Stimulated activated CD4-positive, alpha-beta T cell treated with anti-CD3 and anti-CD28 coated beads, Interleukin-1b, Interleukin-23, amount 100 ng/mL, for 48 hours (primary cell): ENCODE results near the gene HECTD2.
"Not testable (repeated sequence)": the region's sequence is repeated elsewhere in the genome, so short reads cannot be mapped to it uniquely, and the experiment has no call there.

ENCODE experiments used
- DNase-seq: peaks from one replicate; pipeline ENCODE4 v3.0.0-alpha.2; 2020

The HECTD2 gene, protein sequence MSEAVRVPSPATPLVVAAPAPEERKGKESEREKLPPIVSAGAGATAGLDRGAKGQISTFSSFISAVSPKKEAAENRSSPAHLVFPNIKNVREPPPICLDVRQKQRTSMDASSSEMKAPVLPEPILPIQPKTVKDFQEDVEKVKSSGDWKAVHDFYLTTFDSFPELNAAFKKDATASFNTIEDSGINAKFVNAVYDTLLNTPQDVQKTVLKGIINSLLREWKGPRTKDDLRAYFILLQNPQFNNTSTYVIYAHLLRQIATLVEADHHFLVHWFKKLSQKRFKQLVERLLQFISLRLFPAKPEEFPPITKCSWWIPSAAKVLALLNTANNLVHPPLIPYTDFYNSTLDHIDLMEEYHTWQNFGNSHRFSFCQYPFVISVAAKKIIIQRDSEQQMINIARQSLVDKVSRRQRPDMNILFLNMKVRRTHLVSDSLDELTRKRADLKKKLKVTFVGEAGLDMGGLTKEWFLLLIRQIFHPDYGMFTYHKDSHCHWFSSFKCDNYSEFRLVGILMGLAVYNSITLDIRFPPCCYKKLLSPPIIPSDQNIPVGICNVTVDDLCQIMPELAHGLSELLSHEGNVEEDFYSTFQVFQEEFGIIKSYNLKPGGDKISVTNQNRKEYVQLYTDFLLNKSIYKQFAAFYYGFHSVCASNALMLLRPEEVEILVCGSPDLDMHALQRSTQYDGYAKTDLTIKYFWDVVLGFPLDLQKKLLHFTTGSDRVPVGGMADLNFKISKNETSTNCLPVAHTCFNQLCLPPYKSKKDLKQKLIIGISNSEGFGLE

GRCh38 chr10:91409869-91410637, at the start of gene HECTD2:
TSS of gene HECTD2 (plus strand) at chr10:91410344. CDS start at chr10:91410439, 95 bp downstream.
- peak; percentile 75 for DNase-seq

DNA sequence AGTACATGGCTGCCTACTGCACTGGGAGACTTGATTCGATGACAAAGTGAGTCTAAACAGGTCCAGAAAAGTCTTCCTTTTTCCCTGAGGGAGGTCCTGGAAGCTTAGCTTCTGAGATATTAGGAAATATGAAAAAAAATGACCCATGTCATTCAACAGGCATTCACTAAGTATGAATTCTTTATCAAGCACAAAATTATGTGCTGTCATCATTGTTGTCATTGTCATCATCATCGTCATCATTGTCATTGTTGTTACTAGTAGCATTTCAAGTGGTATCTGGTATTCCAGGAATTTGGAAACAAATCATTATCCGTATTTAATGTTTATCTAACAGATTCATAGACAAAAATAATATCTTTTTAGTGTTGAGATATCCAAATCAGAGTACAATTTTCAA, 49.7 kb upstream of the HECTD2 start:
- no peak for DNase-seq

GRCh38 chr10:91365519-91365918, 44.6 kb upstream of the HECTD2 start:
- not testable (repeated sequence) for DNase-seq

- DNase-seq: no peak
Measured at GRCh38 chr10:91366704-91367103, 43.4 kb upstream of the HECTD2 start.

DNA sequence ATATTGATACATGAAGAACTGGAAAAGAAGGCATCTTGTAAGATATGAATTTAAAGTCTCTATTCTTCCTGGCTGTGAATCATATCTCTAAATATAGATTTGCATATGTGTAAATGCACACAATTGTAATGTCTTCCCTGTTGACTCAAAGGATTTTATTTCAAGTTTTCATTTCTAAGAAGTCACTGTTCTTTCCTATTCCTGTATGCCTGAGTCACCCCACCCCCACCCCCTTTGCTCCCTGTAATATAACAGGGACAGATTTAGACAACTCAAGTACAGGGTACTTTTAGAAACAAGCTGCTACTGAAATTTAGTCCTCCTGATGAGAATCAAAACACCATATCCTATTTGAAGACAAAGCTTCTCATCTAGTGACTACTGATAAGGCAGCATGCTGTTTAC, 43.0 kb upstream of the HECTD2 start:
- DNase-seq: no peak

DNA sequence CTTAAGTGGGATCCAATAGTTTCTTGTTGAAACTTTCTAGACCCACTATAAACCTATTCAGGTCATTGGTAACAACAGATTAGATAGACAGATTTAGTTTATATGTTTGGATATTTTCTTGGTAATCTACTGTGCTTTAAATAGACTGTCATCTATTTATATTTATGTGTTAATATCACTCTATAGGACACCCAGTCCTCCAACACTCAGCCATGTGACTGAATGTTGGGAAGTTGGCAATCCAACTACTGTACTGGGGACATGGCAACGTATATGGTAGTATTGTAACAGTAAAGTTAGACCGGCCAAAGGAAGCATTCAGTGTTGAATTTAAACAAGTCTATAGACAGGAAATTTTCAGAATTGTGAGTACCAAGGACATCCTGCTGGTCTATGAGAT, 42.6 kb upstream of the HECTD2 start:
- no peak for DNase-seq

- not testable (repeated sequence) for DNase-seq
Measured at GRCh38 chr10:91369978-91370589, 40.1 kb upstream of the HECTD2 start.

DNA sequence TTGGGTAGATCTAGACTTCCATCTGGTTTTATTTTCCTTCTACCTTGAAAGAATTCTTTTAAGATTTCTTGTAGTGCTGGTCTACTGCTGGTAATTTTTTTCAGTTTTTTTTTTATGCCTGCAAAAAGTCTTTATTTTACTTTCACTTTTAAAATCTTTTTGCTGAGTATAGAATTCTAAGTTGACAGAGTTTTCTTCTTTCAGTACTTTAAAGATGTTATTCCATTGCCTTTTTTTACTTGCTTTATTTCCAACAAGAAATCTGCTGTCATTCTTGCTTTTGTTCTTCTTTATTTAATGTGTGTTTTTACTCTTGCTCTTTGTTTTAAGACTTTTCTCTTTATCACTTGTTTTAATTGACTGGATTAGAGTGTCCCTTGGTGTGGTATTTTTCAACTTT, 36.1 kb upstream of the HECTD2 start:
- DNase-seq: no peak

GRCh38 chr10:91378061-91378460, 32.1 kb upstream of the HECTD2 start:
- peak; percentile 5 for DNase-seq

DNA sequence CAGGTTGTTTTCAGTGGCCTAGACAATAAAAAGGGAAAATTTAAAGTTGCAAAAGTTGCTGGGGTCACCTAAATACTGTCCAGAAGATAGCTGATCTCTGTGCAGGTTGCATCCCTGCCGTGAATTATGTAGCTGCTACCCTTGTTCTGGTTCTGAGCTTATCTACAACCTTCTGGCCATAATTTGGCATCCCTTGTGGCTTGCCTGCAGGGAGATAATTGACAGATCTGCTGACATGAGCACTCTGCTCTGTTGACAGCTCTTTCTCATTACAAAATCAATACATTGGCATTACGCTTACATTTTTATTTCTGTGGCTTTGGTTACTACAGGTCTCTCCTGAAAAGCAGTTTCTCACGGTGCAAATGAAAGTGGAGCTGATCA, 29.3 kb upstream of the HECTD2 start:
- no peak for DNase-seq

GRCh38 chr10:91381257-91381891, 28.8 kb upstream of the HECTD2 start:
- no peak for DNase-seq

DNA sequence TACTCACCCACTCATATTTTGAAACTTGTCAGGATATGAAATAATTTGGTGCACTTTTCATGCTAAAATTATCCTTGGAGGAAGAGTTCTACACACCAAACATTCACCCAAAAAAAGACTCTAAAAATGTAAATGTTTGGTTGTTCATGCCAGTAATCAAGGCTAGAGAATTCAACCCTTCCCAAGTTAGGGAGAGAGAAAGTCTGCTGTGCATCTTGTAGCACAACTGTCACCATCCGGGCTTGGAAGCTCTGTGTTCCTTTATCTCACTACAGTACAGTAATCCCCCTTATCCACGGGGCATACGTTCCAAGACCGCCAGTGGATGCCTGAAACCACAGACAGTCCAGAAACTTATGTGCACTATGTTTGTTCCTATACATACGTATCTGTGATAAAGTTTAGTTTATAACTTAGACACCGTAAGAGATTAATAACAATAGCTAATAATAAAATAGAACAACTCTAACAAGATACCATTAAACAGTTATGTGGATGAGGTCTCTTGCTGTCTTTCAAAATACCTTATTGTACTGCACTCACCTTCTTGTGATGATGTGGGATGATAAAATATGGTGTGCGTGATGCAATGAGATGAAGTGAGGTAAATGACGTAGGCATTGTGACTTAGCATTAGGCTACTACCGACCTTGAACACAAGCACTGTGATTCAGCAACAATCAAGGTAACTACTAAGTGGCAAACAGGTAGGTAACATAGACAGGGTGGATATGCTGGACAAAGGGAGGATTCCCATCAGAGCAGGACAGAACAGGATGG, 24.6 kb upstream of the HECTD2 start:
- no peak for DNase-seq

DNA sequence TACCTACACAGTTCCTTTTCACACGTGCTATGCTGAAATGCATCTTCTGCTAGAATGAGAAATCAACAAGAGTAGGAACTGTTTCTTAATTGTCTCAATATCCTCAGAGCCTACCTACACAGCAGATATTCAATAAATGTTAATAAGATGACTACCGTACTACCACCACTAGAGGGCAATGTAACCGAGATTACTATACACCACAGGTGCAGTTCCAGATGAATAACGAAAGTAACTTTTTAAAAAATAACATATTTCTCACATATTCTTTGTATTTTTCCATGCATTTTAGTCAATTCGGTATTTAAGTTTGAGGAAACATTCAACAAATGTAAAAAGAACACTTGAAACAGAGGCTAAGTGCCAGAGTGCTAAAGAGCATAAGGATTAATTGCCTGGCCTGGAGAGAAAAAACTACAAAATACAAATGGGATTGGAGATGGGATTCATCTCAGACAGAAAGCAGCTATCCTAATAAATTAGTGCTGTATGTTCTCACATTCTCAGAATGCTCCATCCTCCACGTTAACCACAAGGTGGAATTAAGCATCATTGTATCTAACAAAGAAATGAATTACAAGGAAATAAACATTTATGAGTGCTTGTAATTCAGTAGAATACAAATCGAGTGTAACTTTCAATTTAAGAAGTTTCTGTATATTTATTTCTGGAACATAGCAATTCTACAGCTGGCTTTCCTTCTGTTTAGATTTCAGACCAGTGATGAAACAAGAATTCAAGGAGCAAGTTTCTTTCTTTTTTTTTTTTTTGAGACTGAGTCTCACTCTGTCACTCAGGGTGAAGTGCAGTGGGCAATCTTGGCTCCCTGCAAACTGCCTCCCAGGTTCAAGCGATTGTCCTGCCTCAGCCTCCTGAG, 20.3 kb upstream of the HECTD2 start:
- no peak for DNase-seq

- DNase-seq: not testable (repeated sequence)
Measured at GRCh38 chr10:91390513-91390825, 19.7 kb upstream of the HECTD2 start.

DNA sequence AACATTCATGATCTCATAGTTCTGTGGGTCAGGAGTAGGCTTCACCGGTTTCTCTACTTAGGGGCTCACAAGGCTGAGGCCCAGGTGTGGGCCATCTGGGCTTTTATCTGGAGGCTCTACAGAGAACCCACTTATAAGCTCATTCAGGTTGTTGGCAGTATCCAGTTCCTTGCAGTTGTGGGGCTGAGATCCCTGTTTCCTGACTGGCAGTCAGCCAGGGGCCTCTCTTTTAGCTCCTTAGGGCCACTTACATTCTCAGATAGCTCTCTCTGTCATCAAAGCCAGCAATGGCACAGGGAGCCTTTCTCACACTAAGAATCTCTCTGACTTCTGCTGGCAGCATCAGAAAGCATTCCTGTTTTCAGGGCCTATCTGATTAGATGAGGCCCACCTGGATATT, 18.2 kb upstream of the HECTD2 start:
- DNase-seq: no peak

GRCh38 chr10:91406322-91406721, 3.8 kb upstream of the HECTD2 start:
- DNase-seq: no peak

GRCh38 chr10:91409069-91409868, 875 bp upstream of the HECTD2 start:
- DNase-seq: peak; percentile 24

GRCh38 chr10:91410638-91411371, 661 bp downstream of the HECTD2 start:
- DNase-seq: peak; percentile 16

DNA sequence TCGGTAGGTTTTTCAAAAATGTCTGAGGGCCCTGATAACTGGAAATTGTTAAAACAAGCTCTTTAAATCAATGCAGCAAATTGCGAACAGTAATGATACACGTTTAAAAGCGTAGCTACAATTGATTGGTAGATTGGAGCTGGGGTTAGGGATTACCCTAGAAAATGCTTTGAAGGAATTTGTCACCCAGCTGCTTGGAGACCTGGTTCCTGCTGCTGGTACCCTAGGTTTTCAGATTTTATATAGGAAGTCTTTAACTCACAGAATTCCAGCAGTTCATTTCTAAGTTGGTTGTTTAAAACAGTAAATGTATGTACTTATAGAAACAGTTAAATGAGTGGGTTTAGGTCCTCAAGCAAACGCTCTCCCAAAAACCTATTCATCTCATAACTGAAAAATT, 1.5 kb downstream of the HECTD2 start:
- no peak for DNase-seq
